HepG2 (cell line): ENCODE measurements around the gene FBXO11. TPM values are rescaled to one million over a fixed set of nuclear protein-coding genes. Genes with fewer than 3 reads are reported as not detected.

ENCODE experiments used
- ATAC-seq: fragments of 200-7000 bp; cut with Tn5 transposase; 3 replicates; pipeline ENCODE4 v1.9.1; 2020; ENCODE audit warnings: mild to moderate bottlenecking, moderate library complexity
- BruUV-seq: library from RNA; stranded (reverse); fragments of 400-500 nt; replicated peaks from 2 replicates; lab custom pipeline; 2021; lab: Mats Ljungman, UMichigan
- CTCF ChIA-PET: fragments of 300-600 bp; formaldehyde crosslinking; extraction: SDS; loops from one replicate; lab custom pipeline; 2021; ENCODE audit warnings: low total read pairs, inconsistent platforms, low intra/inter-chr PET ratio; lab: Yijun Ruan, JAX
- POLR2A ChIA-PET: fragments of 350-600 bp; sonication (Branson Sonifier 250); formaldehyde crosslinking; loops from one replicate; lab custom pipeline; 2020; ENCODE audit warnings: antibody characterized with exemption, inconsistent platforms; lab: Yijun Ruan, JAX
- DNase-seq: peaks from one replicate; pipeline ENCODE4 v3.0.0-alpha.2; 2015; ENCODE audit warnings: low spot score
- FAIRE-seq: peaks from 3 replicates; lab custom pipeline; 2011; peaks lifted over from hg19 to GRCh38; lab: Jason Lieb, UNC
- H2AFZ ChIP-seq: one replicate; pipeline ENCODE4 v1.6.1; 2011; ENCODE audit warnings: low read length, inconsistent platforms
- H3K27ac ChIP-seq: fragments of 300-600 bp; 3 replicates; pipeline ENCODE4 v1.8.0; 2011; ENCODE audit warnings: mixed run types, mild to moderate bottlenecking, mixed read lengths, low read length, inconsistent platforms; ENCODE audit not compliant: insufficient read depth; ENCODE audit errors: extremely low read length
- H3K27me3 ChIP-seq, 2 experiments: fragments of 200-600 bp in 1 of 2; 2 replicates in 1 of 2; 3 replicates in 1 of 2; pipeline versions ENCODE4 v1.6.0 to v1.8.0; 2011; ENCODE audit warnings: low read length in 2 of 2, mild to moderate bottlenecking in 2 of 2, moderate library complexity in 2 of 2, inconsistent platforms in 1 of 2; ENCODE audit not compliant: insufficient read depth in 2 of 2, control insufficient read depth in 1 of 2
- H3K36me3 ChIP-seq, 2 experiments: fragments of 200-600 bp in 1 of 2; replicated peaks in 1 of 2; 2 replicates in 1 of 2; 3 replicates in 1 of 2; pipeline versions ENCODE4 v1.5.1 to v1.8.0; 2011; ENCODE audit warnings: low read length in 2 of 2, inconsistent platforms in 1 of 2; ENCODE audit not compliant: insufficient read depth in 2 of 2, control insufficient read depth in 1 of 2
- H3K4me1 ChIP-seq: 2 replicates; pipeline ENCODE4 v1.5.1; 2012; ENCODE audit warnings: low read length, inconsistent platforms; ENCODE audit not compliant: insufficient read depth
- H3K4me2 ChIP-seq: 2 replicates; pipeline ENCODE4 v1.6.0; 2011; ENCODE audit warnings: low read depth, low read length, inconsistent platforms
- H3K4me3 ChIP-seq, 3 experiments: fragments of 200-600 bp in 1 of 3; sonication (generic), shearing (Covaris generic) in 1 of 3; replicated peaks in 1 of 3; 2 replicates each; pipeline ENCODE4 v1.5.1; 2011 to 2016; ENCODE audit warnings: low read length in 3 of 3, inconsistent platforms in 2 of 3, low read depth in 2 of 3, mild to moderate bottlenecking in 2 of 3, control low read depth in 1 of 3, mixed read lengths in 1 of 3; ENCODE audit not compliant: insufficient read depth in 1 of 3
- H3K79me2 ChIP-seq: one replicate; pipeline ENCODE4 v1.6.1; 2011; ENCODE audit warnings: low read length, inconsistent platforms; ENCODE audit not compliant: insufficient read depth
- H3K9ac ChIP-seq: 2 replicates; pipeline ENCODE4 v1.6.0; 2011; ENCODE audit warnings: mild to moderate bottlenecking, low read depth, low read length, inconsistent platforms; ENCODE audit not compliant: insufficient read depth
- H3K9me3 ChIP-seq: 2 replicates; pipeline ENCODE4 v1.5.1; 2012; ENCODE audit warnings: mild to moderate bottlenecking, low read length
- H4K20me1 ChIP-seq: 2 replicates; pipeline ENCODE4 v1.6.0; 2011; ENCODE audit warnings: inconsistent platforms, mild to moderate bottlenecking, low read length, moderate library complexity; ENCODE audit not compliant: insufficient read depth
- ATF4 ChIP-seq, 2 experiments: fragments of 450-650 bp in 1 of 2; sonication (generic) in 1 of 2; formaldehyde crosslinking; IDR thresholded peaks; 2 replicates each; pipeline versions ENCODE4 v1.5.0 to v1.8.0; 2020 to 2022; ENCODE audit warnings: mild to moderate bottlenecking in 1 of 2, missing genetic modification reagents in 1 of 2
- CENPT ChIP-seq: sonication (generic); formaldehyde crosslinking; IDR thresholded peaks from 2 replicates; pipeline ENCODE4 v1.8.0; 2022; ENCODE audit warnings: low read depth, mild to moderate bottlenecking, moderate library complexity, missing genetic modification reagents
- DNMT3B ChIP-seq: conservative IDR thresholded peaks from 2 replicates; pipeline ENCODE4 v1.6.1; 2016; ENCODE audit warnings: missing biosample characterization, control low read depth
- KAT2B ChIP-seq: fragments of 150-350 bp; IDR thresholded peaks from 2 replicates; pipeline ENCODE4 v1.6.1; 2014; ENCODE audit warnings: low read depth, low read length, borderline replicate concordance
- KDM4B ChIP-seq: sonication (generic); formaldehyde crosslinking; IDR thresholded peaks from 2 replicates; pipeline ENCODE4 v1.4.0; 2020; ENCODE audit warnings: missing genetic modification reagents
- MIXL1 ChIP-seq: IDR thresholded peaks from 2 replicates; pipeline ENCODE4 v1.6.1; 2016
- PRDM15 ChIP-seq: sonication (generic); formaldehyde crosslinking; IDR thresholded peaks from 2 replicates; pipeline ENCODE4 v1.4.0; 2020; ENCODE audit warnings: missing genetic modification reagents
- RCOR2 ChIP-seq: IDR thresholded peaks from 2 replicates; pipeline ENCODE4 v1.6.1; 2016; ENCODE audit warnings: missing biosample characterization, missing genetic modification reagents
- SIX4 ChIP-seq: sonication (generic); formaldehyde crosslinking; IDR thresholded peaks from 2 replicates; pipeline ENCODE4 v1.4.0; 2020; ENCODE audit warnings: missing genetic modification reagents
- TOPORS ChIP-seq: sonication (generic); formaldehyde crosslinking; IDR thresholded peaks from 2 replicates; pipeline ENCODE4 v1.8.0; 2023; ENCODE audit warnings: mild to moderate bottlenecking, missing genetic modification reagents
- ZFP91 ChIP-seq: sonication (generic); formaldehyde crosslinking; IDR thresholded peaks from 2 replicates; pipeline ENCODE4 v1.9.0; 2022; ENCODE audit warnings: missing genetic modification reagents, mild to moderate bottlenecking, borderline replicate concordance
- ZNF350 ChIP-seq: sonication (generic); formaldehyde crosslinking; IDR thresholded peaks from 2 replicates; pipeline ENCODE4 v1.4.0; 2020; ENCODE audit warnings: mild to moderate bottlenecking, low read depth, missing genetic modification reagents, borderline replicate concordance
- ZNF382 ChIP-seq: sonication (generic); formaldehyde crosslinking; IDR thresholded peaks from 2 replicates; pipeline ENCODE4 v1.5.0; 2020; ENCODE audit warnings: missing genetic modification reagents, mild to moderate bottlenecking, borderline replicate concordance
- ZSCAN12 ChIP-seq: sonication (generic); formaldehyde crosslinking; IDR thresholded peaks from 2 replicates; pipeline ENCODE4 v1.9.0; 2021; ENCODE audit warnings: mild to moderate bottlenecking, missing genetic modification reagents
- WGBS: methylation state at CpG from one replicate; pipeline ENCODE4 v1.1.6; 2017; ENCODE audit warnings: low lambda C conversion rate; 5-methylcytosine and 5-hydroxymethylcytosine counted together
- in situ Hi-C: cut with HindIII; loops from 2 replicates; pipeline ENCODE4 v1.10.0; 2017; ENCODE audit warnings: low pct_unique_long_range_greater_than_20kb; ENCODE audit not compliant: extremely low pct_ligation_motif_present
- intact Hi-C: fragments of 100-400 bp; cut with micrococcal nuclease; formaldehyde crosslinking; loops from one replicate; pipeline ENCODE4 v1.10.0; 2022; ENCODE audit not compliant: unreplicated experiment
- polyA plus RNA-seq, 8 experiments: library from polyadenylated mRNA; depleted of rRNA in 3 of 8; stranded (reverse) in 7 of 8; unstranded in 1 of 8; fragments of >200 nt; fragmentation: Illumina TruSeq in 4 of 8; extraction: Trizol in 4 of 8; gene quantifications; 2 replicates each; pipeline versions ENCODE4 v1.2.1 to v1.2.3, GENCODE V29; 2011 to 2016; ENCODE audit warnings: low read depth in 4 of 8, missing spikeins in 1 of 8, mixed read lengths in 1 of 8; ENCODE audit not compliant: insufficient read depth in 1 of 8
- total RNA-seq, 5 experiments: library from RNA; depleted of rRNA; stranded (reverse); fragments of >200 nt; fragmentation: Illumina TruSeq; extraction: Trizol; gene quantifications; 2 replicates each; pipeline ENCODE4 v1.2.3, GENCODE V29; 2016; ENCODE audit warnings: low read depth in 1 of 5

Gene FBXO11
- total and polyA plus RNA-seq, 2 of the 13 experiments (the other 11 are each of a cell fraction or from before 2014, with no cell fraction given) = 27.9 to 47.6 TPM

GRCh38 chr2:47935071-47935470 lies 28.8 kb upstream of the FBXO11 start:
- Histone ChIP-seq H3K36me3 (no peaks in the 10 kb centered on the region), H3K27me3 (no peaks in the 10 kb centered on the region), H3K4me2 (no peak overlapping the region), H3K4me3 (no peak overlapping the region), H3K79me2 (no peaks in the 10 kb centered on the region), H3K9ac (no peak overlapping the region), H3K27ac (no peak overlapping the region), H3K9me3 (no peaks in the 10 kb centered on the region), H3K4me1 (no peaks in the 10 kb centered on the region), H4K20me1 (no peaks in the 10 kb centered on the region), H2AFZ (no peak overlapping the region)
- no TSS peak for BruUV-seq
- DNase-seq (no peak), FAIRE-seq (no peak), ATAC-seq (no peak)
- POLR2A ChIA-PET = no interaction called here
- 60% methylated on average over 4 of the region's 4 CpGs for WGBS
- CTCF ChIA-PET = no interaction called here
- no peak for TF ChIP-seq ZFP91 (CRISPR knock-in tag)
- no peak for TF ChIP-seq ZNF350 (CRISPR knock-in tag)
- no peak for TF ChIP-seq KDM4B (CRISPR knock-in tag)
- in situ Hi-C loops (no loop called here), intact Hi-C loops (no loop called here)

GRCh38 chr2:47918043-47918442 lies 11.7 kb upstream of the FBXO11 start:
- peaks cover 0 to 1% of the 10 kb centered on the region in 2 experiments; a peak in 2 of 5 replicates for H3K27me3 ChIP-seq
- no peak for DNase-seq
- no peak overlapping the region for H3K4me2 ChIP-seq
- WGBS = 26% methylated on average over 3 of the region's 3 CpGs
- intact Hi-C loops = no loop called here
- no peak overlapping the region for H3K27ac ChIP-seq
- no peak for ATAC-seq
- H3K36me3 ChIP-seq = no peaks in the 10 kb centered on the region
- in situ Hi-C loops = no loop called here
- CTCF ChIA-PET = no interaction called here
- no peak overlapping the region for H2AFZ ChIP-seq
- H4K20me1 ChIP-seq = no peaks in the 10 kb centered on the region
- peaks cover 6% of the 10 kb centered on the region; the same call in 1 of the 2 replicates for H3K4me1 ChIP-seq
- POLR2A ChIA-PET = no interaction called here
- no TSS peak for BruUV-seq
- no peak overlapping the region for H3K4me3 ChIP-seq
- FAIRE-seq = no peak
- H3K9me3 ChIP-seq = no peaks in the 10 kb centered on the region
- H3K9ac ChIP-seq = no peak overlapping the region
- no peaks in the 10 kb centered on the region for H3K79me2 ChIP-seq
- TF ChIP-seq ATF4 (CRISPR knock-in tag; IDR thresholded peaks at IDR 0.05) = no peak
- no peak for TF ChIP-seq ZNF382 (CRISPR knock-in tag)
- TF ChIP-seq RCOR2 = no peak
- no peak for TF ChIP-seq ZSCAN12 (CRISPR knock-in tag)
- TF ChIP-seq DNMT3B (CRISPR knock-in tag) = no peak
- TF ChIP-seq CENPT = no peak
- no peak for TF ChIP-seq TOPORS (CRISPR knock-in tag)
- TF ChIP-seq KAT2B = no peak
- no peak for TF ChIP-seq MIXL1 (CRISPR knock-in tag)
- TF ChIP-seq PRDM15 (CRISPR knock-in tag) = no peak
- TF ChIP-seq SIX4 (CRISPR knock-in tag) = no peak
